ENCODE results near the gene PRSS21.

PRSS21 gene

DNA sequence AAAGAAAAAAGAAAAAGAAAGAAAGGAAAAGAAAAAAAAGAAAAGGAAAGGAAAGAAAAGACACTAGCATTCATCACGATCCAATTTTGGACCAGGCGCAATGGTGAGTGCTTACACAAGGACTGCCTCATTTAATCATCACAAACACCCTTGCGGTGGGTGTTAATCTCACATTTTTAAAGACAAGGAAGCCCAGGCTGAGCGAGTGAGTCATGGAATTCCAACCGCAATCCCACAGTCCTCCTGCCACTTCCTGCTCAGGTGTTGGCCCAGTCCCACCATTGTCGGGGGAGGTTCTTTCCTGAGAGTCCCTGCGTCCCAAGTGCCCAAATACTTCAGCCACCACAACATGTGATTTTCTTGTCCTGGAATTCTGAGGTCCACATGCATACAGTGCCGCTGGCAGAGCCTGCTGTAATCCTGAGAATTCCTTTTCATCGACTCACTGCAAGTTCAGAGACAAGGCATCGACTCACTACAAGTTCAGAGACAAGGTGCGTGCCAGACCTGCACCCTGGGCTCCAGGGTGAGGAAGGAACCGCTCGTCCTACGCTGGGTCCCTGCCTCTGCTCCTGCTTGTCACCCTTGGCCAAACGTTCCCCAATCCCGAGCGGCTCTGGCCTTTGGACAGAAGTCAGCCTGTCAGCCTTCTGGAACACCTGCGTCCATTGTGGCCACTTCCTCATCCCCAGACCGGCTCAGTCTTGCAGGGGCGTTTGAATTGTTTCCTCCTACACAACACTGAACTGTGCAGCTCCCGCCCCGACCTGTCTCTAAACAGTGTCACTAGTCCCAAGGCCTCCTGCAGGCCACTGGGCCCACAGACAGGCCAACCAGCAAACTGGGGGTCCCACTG, 18.8 kb downstream of the PRSS21 start:
- TF ChIP-seq, protein P1, sequence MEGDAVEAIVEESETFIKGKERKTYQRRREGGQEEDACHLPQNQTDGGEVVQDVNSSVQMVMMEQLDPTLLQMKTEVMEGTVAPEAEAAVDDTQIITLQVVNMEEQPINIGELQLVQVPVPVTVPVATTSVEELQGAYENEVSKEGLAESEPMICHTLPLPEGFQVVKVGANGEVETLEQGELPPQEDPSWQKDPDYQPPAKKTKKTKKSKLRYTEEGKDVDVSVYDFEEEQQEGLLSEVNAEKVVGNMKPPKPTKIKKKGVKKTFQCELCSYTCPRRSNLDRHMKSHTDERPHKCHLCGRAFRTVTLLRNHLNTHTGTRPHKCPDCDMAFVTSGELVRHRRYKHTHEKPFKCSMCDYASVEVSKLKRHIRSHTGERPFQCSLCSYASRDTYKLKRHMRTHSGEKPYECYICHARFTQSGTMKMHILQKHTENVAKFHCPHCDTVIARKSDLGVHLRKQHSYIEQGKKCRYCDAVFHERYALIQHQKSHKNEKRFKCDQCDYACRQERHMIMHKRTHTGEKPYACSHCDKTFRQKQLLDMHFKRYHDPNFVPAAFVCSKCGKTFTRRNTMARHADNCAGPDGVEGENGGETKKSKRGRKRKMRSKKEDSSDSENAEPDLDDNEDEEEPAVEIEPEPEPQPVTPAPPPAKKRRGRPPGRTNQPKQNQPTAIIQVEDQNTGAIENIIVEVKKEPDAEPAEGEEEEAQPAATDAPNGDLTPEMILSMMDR (IDR thresholded peaks at IDR 0.05; ENCODE audit: low read depth, low read length), result no peak
- no peak overlapping the region for H3K4me3 ChIP-seq (ENCODE audit: low read depth, low read length)

DNA sequence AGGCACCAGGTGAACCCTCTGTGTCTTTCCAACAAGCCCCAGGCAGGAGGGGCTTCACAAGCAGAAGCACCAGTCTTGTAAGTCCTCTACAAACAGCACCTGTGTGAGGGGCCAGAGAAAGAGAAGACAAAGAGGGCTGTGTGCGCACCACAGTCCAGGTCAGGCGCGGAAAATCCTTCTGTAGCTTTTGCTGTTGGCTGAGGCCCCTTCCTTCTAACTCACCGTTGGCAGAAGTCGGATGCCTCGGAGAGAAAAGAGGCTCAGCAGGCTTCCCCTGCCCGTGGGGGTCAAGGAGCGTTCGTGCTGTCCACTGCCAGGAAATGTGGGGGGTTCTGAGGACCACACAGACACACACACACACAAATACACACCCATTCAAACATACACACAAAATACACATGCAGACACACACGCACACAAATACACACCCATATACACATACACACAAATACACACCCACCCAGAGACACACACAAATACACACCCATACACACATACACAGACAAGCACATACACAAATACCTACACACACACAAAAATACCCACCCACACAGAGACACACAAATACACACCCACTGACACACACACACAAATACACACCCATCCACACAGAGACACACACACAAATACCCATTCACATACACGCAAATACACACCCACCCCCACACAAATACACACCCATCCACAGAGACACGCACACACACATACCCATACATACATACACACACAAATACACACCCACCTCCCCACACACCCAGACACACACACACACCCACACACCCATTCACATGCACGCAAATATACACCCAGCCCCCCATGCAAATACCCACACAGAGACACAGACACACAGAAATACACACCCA, 19.8 kb downstream of the PRSS21 start:
- no peak overlapping the region for H3K4me3 ChIP-seq (ENCODE audit: low read depth, low read length)
- TF ChIP-seq, protein P1 (IDR thresholded peaks at IDR 0.05; ENCODE audit: low read depth, low read length), result no peak

DNA sequence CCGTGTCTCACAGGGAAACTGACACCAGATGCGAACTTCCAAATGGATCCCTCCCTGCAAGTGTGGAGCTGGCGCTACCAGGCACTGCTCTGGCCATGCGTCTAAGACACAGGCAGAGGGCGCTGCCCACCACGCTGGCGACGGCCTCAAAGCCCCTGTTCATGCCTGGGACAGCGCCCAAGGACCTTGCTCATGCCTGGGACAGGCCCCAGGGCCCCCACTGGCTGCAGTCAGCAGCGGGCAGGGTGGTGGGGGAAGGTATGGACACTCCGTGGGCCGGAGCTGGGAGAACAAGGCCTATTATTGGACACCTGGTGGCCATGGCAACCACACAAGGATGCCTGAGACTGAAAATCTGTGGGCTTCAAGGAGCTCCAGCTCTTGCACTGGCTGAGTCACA, 21.9 kb downstream of the PRSS21 start:
- H3K4me3 ChIP-seq (ENCODE audit: low read depth, low read length), result no peak overlapping the region
- TF ChIP-seq, protein P1 (IDR thresholded peaks at IDR 0.05; ENCODE audit: low read depth, low read length), result peak; percentile 90

DNA sequence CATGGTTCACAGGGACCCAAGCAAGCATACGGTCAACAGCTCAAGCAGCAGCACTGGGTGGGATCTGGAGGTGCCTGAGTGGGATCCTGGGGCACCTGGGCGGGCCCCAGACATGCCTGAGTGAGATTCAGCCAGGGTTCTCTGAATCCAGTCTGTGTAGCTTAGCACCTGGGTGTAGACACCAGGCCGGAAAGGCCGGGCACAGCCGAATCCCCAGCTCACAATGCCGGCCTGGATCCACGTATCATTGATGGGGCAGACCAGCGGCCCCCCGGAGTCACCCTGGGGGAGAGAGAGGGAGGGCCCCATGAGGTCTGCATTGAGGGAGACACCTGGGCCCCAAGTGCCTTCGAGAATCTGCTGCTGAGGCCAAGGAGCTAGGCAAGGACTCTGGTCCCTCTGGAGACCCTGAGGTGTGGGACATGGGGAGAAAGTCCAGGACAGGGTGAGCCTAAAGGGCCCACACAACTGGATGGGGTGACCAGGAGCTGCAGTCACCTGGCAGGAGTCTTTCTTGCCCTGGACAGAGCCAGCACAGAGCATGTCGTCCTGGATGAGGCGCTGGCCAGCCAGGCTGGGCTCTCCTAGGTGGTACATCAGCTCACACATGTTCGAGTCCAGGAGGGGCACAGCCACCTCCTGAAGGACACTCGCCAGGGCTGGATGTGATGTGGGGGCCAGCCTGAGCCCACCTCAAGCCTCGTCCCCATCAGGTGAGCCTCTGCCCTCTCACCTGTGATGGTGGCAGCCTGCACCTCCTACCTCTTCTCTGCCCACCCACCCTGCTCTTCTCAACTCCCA, 22.8 kb downstream of the PRSS21 start:
- no peak overlapping the region for H3K4me3 ChIP-seq (ENCODE audit: low read depth, low read length)
- TF ChIP-seq, protein P1 (IDR thresholded peaks at IDR 0.05; ENCODE audit: low read depth, low read length), result no peak

DNA sequence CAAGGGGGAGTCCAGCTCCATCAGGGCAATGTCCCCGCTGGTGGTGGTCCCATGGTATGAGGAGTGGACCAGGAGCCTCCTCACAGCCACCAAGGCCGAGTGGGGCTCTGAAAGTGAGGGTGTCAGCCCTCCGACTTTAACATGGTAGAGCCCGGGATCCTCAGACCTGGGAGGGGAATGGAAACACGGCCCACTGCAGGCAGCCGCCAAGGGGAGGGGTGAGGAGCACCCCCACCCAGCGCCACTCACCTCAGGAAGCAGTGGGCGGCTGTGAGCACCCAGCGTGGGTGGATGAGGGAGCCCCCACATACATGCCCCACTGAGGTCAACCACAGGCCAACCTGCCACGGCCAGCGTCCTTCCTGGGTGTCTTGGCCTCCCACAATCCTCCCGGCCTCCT, 23.9 kb downstream of the PRSS21 start:
- TF ChIP-seq, protein P1 (IDR thresholded peaks at IDR 0.05; ENCODE audit: low read depth, low read length), result no peak

DNA sequence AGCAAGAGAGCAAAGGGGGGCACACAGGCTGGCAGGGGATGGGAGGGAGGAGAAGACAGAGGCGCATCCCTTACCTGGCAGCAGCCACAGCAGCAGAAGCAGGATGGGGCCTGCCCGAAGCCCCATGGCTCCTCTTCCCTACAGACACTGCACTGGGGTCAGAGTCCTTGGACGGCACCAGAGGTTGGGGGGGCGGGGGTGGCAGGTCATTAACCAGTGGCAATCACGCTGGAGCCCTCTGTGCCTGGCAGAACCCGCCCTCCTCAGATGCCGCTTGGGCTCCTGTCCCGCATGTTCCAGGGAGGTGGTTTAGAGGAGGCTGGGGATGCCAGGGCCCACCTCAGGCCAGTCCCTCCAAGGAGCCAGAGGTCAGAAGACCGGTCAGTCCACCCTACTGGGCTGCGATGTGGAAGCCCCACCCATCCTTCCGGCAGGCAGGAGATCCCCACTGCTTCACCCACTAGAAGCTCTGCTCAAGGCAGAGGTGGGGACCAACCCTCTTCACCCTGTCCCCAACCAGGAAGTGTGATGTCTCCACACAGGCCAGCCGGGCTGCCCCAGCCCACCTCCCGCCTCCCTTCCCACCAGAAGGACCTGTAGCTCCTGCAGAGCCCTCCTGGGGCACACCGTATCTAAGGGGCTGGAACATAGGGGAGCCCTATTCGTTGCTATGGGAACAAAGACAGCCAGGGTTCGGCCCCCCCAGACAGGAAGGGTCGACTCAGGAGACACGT, 24.7 kb downstream of the PRSS21 start:
- no peak overlapping the region for H3K4me3 ChIP-seq (ENCODE audit: low read depth, low read length)
- TF ChIP-seq, protein P1 (IDR thresholded peaks at IDR 0.05; ENCODE audit: low read depth, low read length), result no peak

More for the DNA sequence above, 23.9 kb downstream of the PRSS21 start:
- H3K4me3 ChIP-seq (ENCODE audit: low read depth, low read length), result no peak overlapping the region
